ENCODE data around the gene UCK2.

DNA sequence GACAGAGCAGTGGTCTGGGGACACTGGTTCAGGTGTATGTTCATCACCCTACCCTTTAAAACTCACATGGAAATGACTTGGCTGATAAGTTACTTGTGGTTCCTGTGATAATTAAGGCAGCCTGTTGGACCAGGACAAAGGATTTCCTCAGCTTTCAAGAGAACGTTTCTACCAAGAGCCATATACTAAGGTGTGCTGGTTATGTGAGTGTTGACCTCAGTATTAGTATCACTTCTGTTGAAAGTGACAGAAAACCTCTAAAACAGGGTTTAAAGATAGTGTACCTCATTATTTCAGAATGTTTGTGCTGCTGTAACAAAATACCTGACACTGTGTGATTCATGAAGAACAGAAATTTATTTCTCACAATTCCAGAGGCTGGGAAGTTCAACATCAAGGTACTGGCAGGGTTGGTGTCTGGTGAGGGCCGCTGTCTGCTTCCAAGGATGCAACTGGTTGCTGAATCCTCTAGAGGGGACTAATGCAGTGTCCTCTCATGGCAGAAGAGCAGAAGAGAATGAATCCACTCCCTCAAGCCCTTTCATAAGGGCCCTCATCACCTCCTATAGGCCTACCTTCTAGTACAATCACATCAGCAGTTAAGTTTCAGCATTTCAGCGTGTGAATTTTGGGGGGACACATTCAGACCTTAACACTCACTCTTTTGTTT is 54.9 kb downstream of the UCK2 start:
- TF ChIP-seq, protein P1, sequence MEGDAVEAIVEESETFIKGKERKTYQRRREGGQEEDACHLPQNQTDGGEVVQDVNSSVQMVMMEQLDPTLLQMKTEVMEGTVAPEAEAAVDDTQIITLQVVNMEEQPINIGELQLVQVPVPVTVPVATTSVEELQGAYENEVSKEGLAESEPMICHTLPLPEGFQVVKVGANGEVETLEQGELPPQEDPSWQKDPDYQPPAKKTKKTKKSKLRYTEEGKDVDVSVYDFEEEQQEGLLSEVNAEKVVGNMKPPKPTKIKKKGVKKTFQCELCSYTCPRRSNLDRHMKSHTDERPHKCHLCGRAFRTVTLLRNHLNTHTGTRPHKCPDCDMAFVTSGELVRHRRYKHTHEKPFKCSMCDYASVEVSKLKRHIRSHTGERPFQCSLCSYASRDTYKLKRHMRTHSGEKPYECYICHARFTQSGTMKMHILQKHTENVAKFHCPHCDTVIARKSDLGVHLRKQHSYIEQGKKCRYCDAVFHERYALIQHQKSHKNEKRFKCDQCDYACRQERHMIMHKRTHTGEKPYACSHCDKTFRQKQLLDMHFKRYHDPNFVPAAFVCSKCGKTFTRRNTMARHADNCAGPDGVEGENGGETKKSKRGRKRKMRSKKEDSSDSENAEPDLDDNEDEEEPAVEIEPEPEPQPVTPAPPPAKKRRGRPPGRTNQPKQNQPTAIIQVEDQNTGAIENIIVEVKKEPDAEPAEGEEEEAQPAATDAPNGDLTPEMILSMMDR (IDR thresholded peaks at IDR 0.05; ENCODE audit: insufficient read depth, low read length) = no peak
- TF ChIP-seq POLR2AphosphoS5 (IDR thresholded peaks at IDR 0.05; ENCODE audit: low read depth) (no peak), SPI1 (IDR thresholded peaks at IDR 0.05; ENCODE audit: borderline replicate concordance, low read depth) (no peak), GABPA (IDR thresholded peaks at IDR 0.05; ENCODE audit: low read depth) (no peak)
- TF ChIP-seq, protein P2, sequence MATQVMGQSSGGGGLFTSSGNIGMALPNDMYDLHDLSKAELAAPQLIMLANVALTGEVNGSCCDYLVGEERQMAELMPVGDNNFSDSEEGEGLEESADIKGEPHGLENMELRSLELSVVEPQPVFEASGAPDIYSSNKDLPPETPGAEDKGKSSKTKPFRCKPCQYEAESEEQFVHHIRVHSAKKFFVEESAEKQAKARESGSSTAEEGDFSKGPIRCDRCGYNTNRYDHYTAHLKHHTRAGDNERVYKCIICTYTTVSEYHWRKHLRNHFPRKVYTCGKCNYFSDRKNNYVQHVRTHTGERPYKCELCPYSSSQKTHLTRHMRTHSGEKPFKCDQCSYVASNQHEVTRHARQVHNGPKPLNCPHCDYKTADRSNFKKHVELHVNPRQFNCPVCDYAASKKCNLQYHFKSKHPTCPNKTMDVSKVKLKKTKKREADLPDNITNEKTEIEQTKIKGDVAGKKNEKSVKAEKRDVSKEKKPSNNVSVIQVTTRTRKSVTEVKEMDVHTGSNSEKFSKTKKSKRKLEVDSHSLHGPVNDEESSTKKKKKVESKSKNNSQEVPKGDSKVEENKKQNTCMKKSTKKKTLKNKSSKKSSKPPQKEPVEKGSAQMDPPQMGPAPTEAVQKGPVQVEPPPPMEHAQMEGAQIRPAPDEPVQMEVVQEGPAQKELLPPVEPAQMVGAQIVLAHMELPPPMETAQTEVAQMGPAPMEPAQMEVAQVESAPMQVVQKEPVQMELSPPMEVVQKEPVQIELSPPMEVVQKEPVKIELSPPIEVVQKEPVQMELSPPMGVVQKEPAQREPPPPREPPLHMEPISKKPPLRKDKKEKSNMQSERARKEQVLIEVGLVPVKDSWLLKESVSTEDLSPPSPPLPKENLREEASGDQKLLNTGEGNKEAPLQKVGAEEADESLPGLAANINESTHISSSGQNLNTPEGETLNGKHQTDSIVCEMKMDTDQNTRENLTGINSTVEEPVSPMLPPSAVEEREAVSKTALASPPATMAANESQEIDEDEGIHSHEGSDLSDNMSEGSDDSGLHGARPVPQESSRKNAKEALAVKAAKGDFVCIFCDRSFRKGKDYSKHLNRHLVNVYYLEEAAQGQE (IDR thresholded peaks at IDR 0.05; ENCODE audit: insufficient replicate concordance, low read depth) = no peak
